Endothelial cell of umbilical vein (primary cell): Measurements from ENCODE around the gene PACSIN2. TPM values are rescaled to one million over a fixed set of nuclear protein-coding genes. Genes with fewer than 3 reads are reported as not detected.
A peak's percentile ranks its signal among the peaks of the same experiment; 100 is the strongest.

Experiments
- BruUV-seq: library from RNA; stranded (reverse); fragments of 400-500 nt; replicated peaks from 2 replicates; lab custom pipeline; 2021; lab: Mats Ljungman, UMichigan
- CTCF ChIA-PET: fragments of 300-600, 350-600 bp; sonication (Branson Sonifier 250); formaldehyde crosslinking; loops from one replicate; lab custom pipeline; 2021; ENCODE audit warnings: antibody characterized with exemption, inconsistent platforms; lab: Charles Lee
- POLR2A ChIA-PET: fragments of 300-600, 350-600 bp; sonication (Branson Sonifier 250); formaldehyde crosslinking; loops from one replicate; lab custom pipeline; 2021; ENCODE audit warnings: antibody characterized with exemption, inconsistent platforms; lab: Charles Lee
- DNase-seq: peaks from one replicate; pipeline ENCODE4 v3.0.0-alpha.2; 2011; ENCODE audit warnings: low read depth, low spot score
- FAIRE-seq: peaks from 2 replicates; lab custom pipeline; 2011; peaks lifted over from hg19 to GRCh38; lab: Jason Lieb, UNC
- H2AFZ ChIP-seq: 2 replicates; pipeline ENCODE4 v1.6.0; 2012; ENCODE audit warnings: low read depth, low read length, control low read depth, inconsistent platforms
- H3K27ac ChIP-seq: 2 replicates; pipeline ENCODE4 v1.5.1; 2011; ENCODE audit warnings: low read depth, mild to moderate bottlenecking, control low read depth, low read length, moderate library complexity; ENCODE audit not compliant: insufficient read depth
- H3K27me3 ChIP-seq, 2 experiments: 2 replicates each; pipeline versions ENCODE4 v1.6.0 to v1.6.1; 2011; ENCODE audit warnings: low read length in 2 of 2, mixed read lengths in 1 of 2; ENCODE audit not compliant: control insufficient read depth in 2 of 2, insufficient read depth in 2 of 2
- H3K36me3 ChIP-seq, 2 experiments: 2 replicates in 1 of 2; 3 replicates in 1 of 2; pipeline ENCODE4 v1.5.1; 2011; ENCODE audit warnings: low read length in 2 of 2, mild to moderate bottlenecking in 1 of 2, moderate library complexity in 1 of 2; ENCODE audit not compliant: control insufficient read depth in 2 of 2, insufficient read depth in 2 of 2; ENCODE audit errors: extremely low read depth in 1 of 2
- H3K4me1 ChIP-seq: 3 replicates; pipeline ENCODE4 v1.5.1; 2011; ENCODE audit warnings: mild to moderate bottlenecking, low read length; ENCODE audit not compliant: control insufficient read depth, insufficient read depth; ENCODE audit errors: extremely low read depth
- H3K4me2 ChIP-seq: 2 replicates; pipeline ENCODE4 v1.6.1; 2011; ENCODE audit warnings: low read length, control low read depth, mixed read lengths; ENCODE audit not compliant: insufficient read depth
- H3K4me3 ChIP-seq, 3 experiments: fragments of 200-600 bp in 1 of 3; sonication (generic), shearing (Covaris generic) in 1 of 3; replicated peaks in 1 of 3; 2 replicates each; pipeline ENCODE4 v1.5.1; 2011 to 2016; ENCODE audit warnings: control low read depth in 3 of 3, low read length in 3 of 3, mild to moderate bottlenecking in 2 of 3, inconsistent platforms in 1 of 3, low read depth in 1 of 3, moderate library complexity in 1 of 3; ENCODE audit not compliant: insufficient read depth in 1 of 3
- H3K79me2 ChIP-seq: 2 replicates; pipeline ENCODE4 v1.6.0; 2012; ENCODE audit warnings: low read length, inconsistent platforms; ENCODE audit not compliant: control insufficient read depth, insufficient read depth
- H3K9ac ChIP-seq: replicated peaks from 2 replicates; pipeline ENCODE3; 2011; ENCODE audit warnings: low read length, control low read depth; ENCODE audit not compliant: insufficient read depth; ENCODE audit errors: extremely low read depth
- H3K9me1 ChIP-seq: replicated peaks from 3 replicates; pipeline ENCODE4 v1.6.0; 2011; ENCODE audit warnings: mild to moderate bottlenecking, low read length; ENCODE audit not compliant: control insufficient read depth, insufficient read depth; ENCODE audit errors: extremely low read depth
- H3K9me3 ChIP-seq: replicated peaks from 2 replicates; pipeline ENCODE4 v1.5.1; 2012; ENCODE audit warnings: low read length, inconsistent platforms; ENCODE audit not compliant: control insufficient read depth, insufficient read depth
- H4K20me1 ChIP-seq: replicated peaks from 2 replicates; pipeline ENCODE3; 2011; ENCODE audit warnings: mild to moderate bottlenecking, low read length; ENCODE audit not compliant: control insufficient read depth, insufficient read depth; ENCODE audit errors: extremely low read depth
- CTCF ChIP-seq, 2 donors: IDR thresholded peaks; 1 replicate in 1 of 2; 2 replicates in 1 of 2; pipeline ENCODE4 v1.5.1; 2011; ENCODE audit warnings: low read length in 2 of 2, mild to moderate bottlenecking in 2 of 2, moderate library complexity in 2 of 2, control low read depth in 1 of 2, inconsistent platforms in 1 of 2, low read depth in 1 of 2; ENCODE audit not compliant: insufficient read depth in 1 of 2; ENCODE audit errors: extremely low read depth in 1 of 2
- EZH2 ChIP-seq: IDR thresholded peaks from 2 replicates; pipeline ENCODE4 v1.6.1; 2012; ENCODE audit warnings: borderline replicate concordance, low read depth, mild to moderate bottlenecking, moderate library complexity, low read length, inconsistent platforms; ENCODE audit not compliant: severe bottlenecking
- FOS ChIP-seq: IDR thresholded peaks from 2 replicates; pipeline ENCODE4 v1.6.1; 2011; ENCODE audit warnings: mild to moderate bottlenecking, low read length, moderate library complexity, borderline replicate concordance; ENCODE audit not compliant: insufficient read depth
- GATA2 ChIP-seq: IDR thresholded peaks from 2 replicates; pipeline ENCODE4 v1.7.0; 2011; ENCODE audit warnings: low read depth, mild to moderate bottlenecking, moderate library complexity, mixed read lengths, low read length; ENCODE audit not compliant: insufficient read length, insufficient read depth
- JUN ChIP-seq: IDR thresholded peaks from 2 replicates; pipeline ENCODE4 v1.6.1; 2011; ENCODE audit warnings: borderline replicate concordance, low read depth; ENCODE audit not compliant: insufficient read length, insufficient read depth
- MAX ChIP-seq: IDR thresholded peaks from 2 replicates; pipeline ENCODE4 v1.6.1; 2011; ENCODE audit not compliant: insufficient read depth, insufficient read length
- MYC ChIP-seq: IDR thresholded peaks from one replicate; pipeline ENCODE4 v1.6.1; 2011; ENCODE audit warnings: mild to moderate bottlenecking, low read depth, low read length
- POLR2A ChIP-seq: IDR thresholded peaks from 2 replicates; pipeline ENCODE4 v1.6.1; 2012; ENCODE audit warnings: low read depth, mild to moderate bottlenecking, control low read depth, low read length
- POLR2AphosphoS5 ChIP-seq: IDR thresholded peaks from 2 replicates; pipeline ENCODE4 v1.6.1; 2012; ENCODE audit warnings: low read depth, mild to moderate bottlenecking, control low read depth, low read length, moderate library complexity; ENCODE audit not compliant: insufficient read depth
- dilution Hi-C: fragments of 300-500 bp; cut with MboI; formaldehyde crosslinking; loops from one replicate; pipeline ENCODE4 v1.15.0; 2019; ENCODE audit warnings: low sequenced_read_pairs; ENCODE audit not compliant: extremely low pct_ligation_motif_present
- intact Hi-C: fragments of 100-400 bp; cut with micrococcal nuclease; formaldehyde crosslinking; loops from one replicate; pipeline ENCODE4 v1.10.0; 2022
- polyA plus RNA-seq, 4 experiments: library from polyadenylated mRNA; depleted of rRNA in 3 of 4; stranded (reverse) in 3 of 4; unstranded in 1 of 4; fragments of >200 nt; gene quantifications; 2 replicates each; pipeline versions ENCODE4 v1.2.1 to v1.2.3, GENCODE V29; 2011 to 2012; ENCODE audit warnings: missing spikeins in 1 of 4
- total RNA-seq: library from RNA; stranded (reverse); gene quantifications from 2 replicates; pipeline ENCODE4 v1.2.3, GENCODE V29; 2021

The PACSIN2 gene
- total and polyA plus RNA-seq, 2 donors (not counting 3 experiments of a cell fraction or from before 2014, with no cell fraction given): 46.2 to 64.5 TPM

- ChIA-PET CTCF (interaction anchor here (0.8 to 3.8 kb wide), 11 partner anchors 11 to 91 kb away, joined by 3 to 29 read pairs (median 6); no protein-coding TSS in a partner anchor), POLR2A (interaction anchor here (1.6 kb wide), 1 partner anchor 56 kb away, joined by 8 read pairs; the partner anchor contains the start of gene PACSIN2)
- BruUV-seq: no TSS peak
- Histone ChIP-seq H3K4me2 (peak overlapping the region; percentile 80), H3K9me1 (no peaks in the 10 kb centered on the region), H3K9me3 (no peaks in the 10 kb centered on the region), H3K27ac (peak overlapping the region; percentile 87), H3K27me3 (no peaks in the 10 kb centered on the region), H3K36me3 (no peaks in the 10 kb centered on the region), H3K9ac (peak overlapping the region; percentile 40), H3K79me2 (peaks cover 41% of the 10 kb centered on the region), H3K4me1 (peaks cover 35% of the 10 kb centered on the region), H3K4me3 (no peak overlapping the region), H4K20me1 (no peaks in the 10 kb centered on the region), H2AFZ (no peak overlapping the region)
- no peak for FAIRE-seq
- dilution Hi-C loops (no loop called here), intact Hi-C loops (loop anchor here (1.0 kb wide), 1 partner anchor 19 kb away; no protein-coding TSS in a partner anchor)
- TF ChIP-seq JUN (no peak), POLR2A (no peak), FOS (no peak), POLR2AphosphoS5 (no peak), EZH2 (no peak), MYC (no peak), MAX (no peak), CTCF (IDR thresholded peaks at IDR 0.05; ENCODE audit: extremely low read depth in 1 of 2, insufficient read depth in 1 of 2, low read depth in 1 of 2, low read length in 2 of 2) (no peak), GATA2 (no peak)
- DNase-seq: no peak
These were observed 56.0 kb downstream of the PACSIN2 start for GRCh38 chr22:42958937-42959336.
